Thoracic aorta (tissue), 2 donors: ENCODE data around the gene PRDM15. TPM values are rescaled to one million over a fixed set of nuclear protein-coding genes. Genes with fewer than 3 reads are reported as not detected.

Experiments
- ATAC-seq: fragments of 150-250 bp; one replicate; pipeline ENCODE4 v1.8.0; 2017; ENCODE audit warnings: low read depth; ENCODE audit not compliant: insufficient number of reproducible peaks, low FRiP score
- DNase-seq: peaks from one replicate; pipeline ENCODE4 v3.0.0-alpha.2; 2020; ENCODE audit warnings: low spot score
- H3K27ac ChIP-seq, 2 donors: fragments of 200-600 bp; sonication (generic); 1 replicate in 1 of 2; 2 replicates in 1 of 2; pipeline ENCODE4 v1.5.1; 2016; ENCODE audit warnings: mild to moderate bottlenecking in 2 of 2, moderate library complexity in 2 of 2
- H3K27me3 ChIP-seq: fragments of 200-600 bp; sonication (generic); replicated peaks from 2 replicates; pipeline ENCODE4 v1.6.0; 2016; ENCODE audit warnings: mild to moderate bottlenecking; ENCODE audit not compliant: insufficient read depth
- H3K36me3 ChIP-seq: fragments of 200-600 bp; sonication (generic); one replicate; pipeline ENCODE4 v1.5.1; 2016
- H3K4me1 ChIP-seq, 2 donors: fragments of 200-600 bp; sonication (generic); 1 replicate in 1 of 2; 2 replicates in 1 of 2; pipeline versions ENCODE4 v1.5.1 to v1.6.0; 2016; ENCODE audit warnings: low read depth in 2 of 2, mild to moderate bottlenecking in 1 of 2; ENCODE audit not compliant: control insufficient read depth in 1 of 2
- H3K4me3 ChIP-seq: fragments of 200-600 bp; sonication (generic); 2 replicates; pipeline ENCODE4 v1.5.1; 2016; ENCODE audit warnings: mild to moderate bottlenecking
- H3K9me3 ChIP-seq: fragments of 200-600 bp; sonication (generic); 2 replicates; pipeline ENCODE4 v1.5.1; 2016
- CTCF ChIP-seq: fragments of 200-600 bp; sonication (generic); IDR thresholded peaks from one replicate; pipeline ENCODE4 v1.5.1; 2019; ENCODE audit warnings: antibody characterized with exemption
- total RNA-seq, 2 donors: library from RNA; depleted of rRNA; stranded (reverse); fragments of >200 nt; gene quantifications; one replicate each; pipeline versions ENCODE4 v1.1.0 to v1.2.3, GENCODE V29; 2016

PRDM15 gene
- total RNA-seq, 2 donors from 2014 or later = 9.0 to 14.9 TPM

DNA sequence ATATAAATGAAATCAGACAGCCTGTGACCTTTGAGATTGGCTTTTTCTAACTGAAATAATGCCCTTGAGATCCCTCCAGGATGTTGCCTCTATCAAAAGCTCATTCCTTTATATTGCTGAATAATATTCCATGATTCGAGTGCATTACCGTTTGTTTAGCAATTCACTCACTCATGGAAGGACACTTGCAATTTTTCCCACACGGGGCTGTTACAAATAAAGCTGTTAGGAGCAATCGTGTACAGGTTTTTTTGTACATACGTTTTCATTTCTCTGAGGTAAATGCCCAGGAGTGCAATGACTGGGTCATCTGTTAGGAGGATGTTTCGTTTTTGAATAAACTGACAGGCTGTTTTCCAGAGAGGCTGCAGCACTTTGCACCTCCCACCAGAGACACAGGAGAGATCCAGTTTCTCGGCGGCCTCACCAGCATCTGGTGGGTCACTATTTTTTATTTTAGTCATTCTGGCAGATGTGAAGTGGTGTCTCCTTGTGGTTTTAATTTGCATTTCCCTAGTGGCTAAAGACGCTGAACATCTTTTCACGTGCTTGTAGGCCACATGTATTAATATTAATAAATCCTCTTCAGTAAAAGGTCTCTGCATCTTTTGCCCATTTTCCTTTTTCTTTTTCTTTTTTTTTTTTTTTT is 11.0 kb downstream of the PRDM15 start:
- Histone ChIP-seq H3K4me3 (no peak overlapping the region), H3K9me3 (no peaks in the 10 kb centered on the region), H3K4me1 (peaks cover 2 to 4% of the 10 kb centered on the region in 2 donors), H3K27me3 (no peaks in the 10 kb centered on the region), H3K36me3 (no peaks in the 10 kb centered on the region), H3K27ac (no peak overlapping the region)
- DNase-seq = no peak
- no peak for ATAC-seq
- TF ChIP-seq CTCF = no peak

DNA sequence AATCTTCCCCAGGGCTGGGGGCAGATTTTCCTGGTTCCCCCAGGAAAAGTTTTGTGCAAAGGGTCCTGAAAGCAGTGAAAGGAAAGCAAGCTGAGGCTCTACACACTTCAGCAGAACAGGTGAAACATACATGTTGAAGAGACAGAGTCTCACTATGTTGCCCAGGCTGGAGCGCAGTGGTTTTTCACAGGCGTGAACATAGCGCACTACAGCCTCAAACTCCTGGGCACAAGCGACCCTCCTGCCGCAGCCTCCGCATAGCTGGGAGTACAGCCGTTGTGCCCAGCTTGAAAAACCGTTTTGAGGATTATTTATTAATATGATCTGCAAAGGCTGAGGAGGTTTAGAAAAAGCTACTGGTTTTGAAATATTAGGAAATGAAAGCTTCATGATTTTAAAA is 11.8 kb downstream of the PRDM15 start:
- H3K36me3 ChIP-seq = no peaks in the 10 kb centered on the region
- TF ChIP-seq CTCF = no peak
- ATAC-seq (no peak), DNase-seq (no peak)
- no peak overlapping the region for H3K27ac ChIP-seq
- H3K4me3 ChIP-seq = no peak overlapping the region
- peaks cover 2 to 9% of the 10 kb centered on the region in 2 donors for H3K4me1 ChIP-seq
- no peaks in the 10 kb centered on the region for H3K27me3 ChIP-seq
- no peaks in the 10 kb centered on the region for H3K9me3 ChIP-seq

DNA sequence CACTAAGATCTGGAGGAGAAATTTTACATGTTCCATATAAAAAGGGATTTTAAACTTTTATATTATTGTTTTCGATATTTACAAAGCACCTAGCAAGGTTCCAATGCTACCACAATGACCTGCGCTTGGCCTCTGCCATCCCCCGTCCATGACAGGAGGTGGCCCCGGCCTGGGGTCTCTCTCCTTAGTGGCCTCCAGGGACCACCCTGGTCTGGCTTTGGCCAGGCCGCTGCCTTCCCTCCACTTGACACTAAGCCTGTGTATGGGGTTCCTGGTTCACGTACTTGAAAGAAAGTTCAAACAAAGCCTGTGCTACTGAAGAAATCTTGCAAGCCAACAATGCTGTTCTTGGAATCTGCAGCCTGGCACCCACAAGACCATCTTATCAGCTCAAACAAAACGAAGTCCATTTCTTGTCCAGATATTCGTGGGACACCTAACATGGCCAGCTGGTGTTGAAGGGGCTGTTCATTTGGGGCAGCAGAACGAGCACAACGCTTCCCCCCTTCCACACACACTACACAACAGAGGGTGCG is 12.8 kb downstream of the PRDM15 start:
- ATAC-seq = no peak
- H3K9me3 ChIP-seq = no peaks in the 10 kb centered on the region
- DNase-seq = no peak

GRCh38 chr21:41865002-41865777 is 14.0 kb downstream of the PRDM15 start:
- H3K9me3 ChIP-seq = no peaks in the 10 kb centered on the region
- TF ChIP-seq CTCF = no peak
- DNase-seq (no peak), ATAC-seq (no peak)
- no peak overlapping the region for H3K27ac ChIP-seq
- H3K4me3 ChIP-seq = no peak overlapping the region
- H3K27me3 ChIP-seq = no peaks in the 10 kb centered on the region
- peaks cover 2 to 9% of the 10 kb centered on the region in 2 donors for H3K4me1 ChIP-seq
- H3K36me3 ChIP-seq = no peaks in the 10 kb centered on the region

More for the DNA sequence above, 12.8 kb downstream of the PRDM15 start:
- no peak overlapping the region for H3K27ac ChIP-seq
- H3K4me3 ChIP-seq = no peak overlapping the region
- H3K4me1 ChIP-seq = peaks cover 2 to 9% of the 10 kb centered on the region in 2 donors
- no peak for TF ChIP-seq CTCF
- H3K36me3 ChIP-seq = no peaks in the 10 kb centered on the region
- no peaks in the 10 kb centered on the region for H3K27me3 ChIP-seq

DNA sequence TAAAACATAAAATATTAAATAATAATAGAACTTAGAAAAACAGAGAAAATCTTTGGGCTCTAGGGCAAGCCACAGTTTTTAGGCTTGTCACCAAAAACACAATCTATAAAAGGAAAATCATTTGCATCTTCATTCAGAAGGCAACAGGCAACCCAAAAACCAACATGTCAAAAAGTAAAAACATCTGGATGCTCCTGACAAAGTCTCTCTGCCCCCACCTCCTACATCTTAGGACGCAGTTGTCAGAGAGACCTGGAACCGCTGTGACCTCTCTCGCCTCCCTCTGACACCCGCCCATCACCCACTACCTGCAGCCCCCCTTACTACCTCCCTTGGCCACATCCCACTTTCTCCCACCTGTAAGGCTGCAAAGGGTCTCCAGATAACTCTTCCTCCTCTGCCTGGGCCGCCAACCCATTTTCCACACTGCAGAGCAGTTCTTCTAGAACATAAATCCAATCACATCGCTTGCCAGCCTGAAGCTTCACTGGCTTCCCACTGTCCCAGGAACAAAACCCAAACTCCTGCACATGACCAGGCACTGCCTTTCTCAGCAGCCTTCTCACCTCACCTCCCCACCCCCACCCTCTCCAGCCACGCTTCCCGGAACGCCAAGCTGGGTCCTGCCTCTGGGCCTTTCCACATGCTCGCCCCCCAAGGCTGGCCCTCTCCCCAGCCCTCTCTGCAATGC is 14.7 kb downstream of the PRDM15 start:
- no peak for TF ChIP-seq CTCF
- DNase-seq (no peak), ATAC-seq (no peak)

More for the DNA sequence above, 14.7 kb downstream of the PRDM15 start:
- Histone ChIP-seq H3K27me3 (no peaks in the 10 kb centered on the region), H3K4me3 (no peak overlapping the region), H3K27ac (no peak overlapping the region), H3K4me1 (peaks cover 2 to 9% of the 10 kb centered on the region in 2 donors), H3K9me3 (no peaks in the 10 kb centered on the region), H3K36me3 (peaks cover under 1% of the 10 kb centered on the region)
